Urinary bladder (tissue), 4 donors: ENCODE measurements around the gene GCC1. TPM values are rescaled to one million over a fixed set of nuclear protein-coding genes. Genes with fewer than 3 reads are reported as not detected.
A peak's percentile ranks its signal among the peaks of the same experiment; 100 is the strongest.
"Not testable (repeated sequence)": the region's sequence is repeated elsewhere in the genome, so short reads cannot be mapped to it uniquely, and the experiment has no call there.

ENCODE experiments used
- DNase-seq: peaks from one replicate; pipeline ENCODE4 v3.0.0-alpha.2; 2015; ENCODE audit errors: extremely low spot score
- H3K27ac ChIP-seq: one replicate; pipeline ENCODE4 v1.5.1; 2013; ENCODE audit warnings: low read depth, mild to moderate bottlenecking, moderate library complexity
- H3K36me3 ChIP-seq: one replicate; pipeline ENCODE4 v1.6.1; 2013; ENCODE audit warnings: mild to moderate bottlenecking, moderate library complexity; ENCODE audit not compliant: insufficient read depth
- H3K4me1 ChIP-seq: one replicate; pipeline ENCODE4 v1.6.1; 2013; ENCODE audit warnings: mild to moderate bottlenecking, moderate library complexity; ENCODE audit not compliant: insufficient read depth
- H3K4me3 ChIP-seq: one replicate; pipeline ENCODE4 v1.5.1; 2013; ENCODE audit warnings: low read depth, low read length
- WGBS: extraction: QIAGEN DNeasy Blood & Tissue Kit; methylation state at CpG from one replicate; pipeline ENCODE4 v1.1.7; 2013; 5-methylcytosine and 5-hydroxymethylcytosine counted together
- polyA plus RNA-seq: library from polyadenylated mRNA; stranded (reverse); fragments of 200-250 nt; gene quantifications from one replicate; pipeline ENCODE4 v1.2.3, GENCODE V29; 2013
- total RNA-seq: library from RNA; depleted of rRNA; stranded (reverse); fragments of >200 nt; gene quantifications from one replicate; pipeline ENCODE4 v1.2.3, GENCODE V29; 2014
- donor health status: healthy with polysubstance abuse.
- donor health status: healthy.

Gene GCC1
- total and polyA plus RNA-seq, 2 donors = 9.5 to 10.4 TPM

DNA sequence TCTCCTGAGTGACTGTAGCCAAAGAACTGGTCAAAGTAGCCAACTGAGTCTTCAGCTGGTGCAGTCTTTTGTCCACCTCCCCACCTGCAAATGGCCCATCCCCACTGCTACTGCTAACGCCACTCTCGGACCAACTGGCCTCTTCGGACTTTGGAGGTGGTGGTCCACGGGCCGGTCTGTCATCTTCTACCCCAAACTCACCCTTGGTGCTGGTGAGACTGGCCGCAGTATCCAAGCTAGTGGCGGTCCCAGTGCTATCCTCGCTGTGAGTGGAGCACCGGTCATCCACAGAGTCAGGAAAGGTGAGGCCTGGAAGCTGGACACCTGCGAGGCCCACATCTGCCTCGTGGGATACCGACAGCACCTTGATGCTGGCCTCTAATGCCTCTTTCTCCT, 750 bp downstream of the GCC1 start:
- WGBS = 34% methylated on average over 12 of the region's 12 CpGs
- DNase-seq = no peak
- Histone ChIP-seq H3K4me3 (peak overlapping the region; percentile 84), H3K36me3 (no peaks in the 10 kb centered on the region), H3K4me1 (peaks cover 5% of the 10 kb centered on the region), H3K27ac (no peak overlapping the region)

DNA sequence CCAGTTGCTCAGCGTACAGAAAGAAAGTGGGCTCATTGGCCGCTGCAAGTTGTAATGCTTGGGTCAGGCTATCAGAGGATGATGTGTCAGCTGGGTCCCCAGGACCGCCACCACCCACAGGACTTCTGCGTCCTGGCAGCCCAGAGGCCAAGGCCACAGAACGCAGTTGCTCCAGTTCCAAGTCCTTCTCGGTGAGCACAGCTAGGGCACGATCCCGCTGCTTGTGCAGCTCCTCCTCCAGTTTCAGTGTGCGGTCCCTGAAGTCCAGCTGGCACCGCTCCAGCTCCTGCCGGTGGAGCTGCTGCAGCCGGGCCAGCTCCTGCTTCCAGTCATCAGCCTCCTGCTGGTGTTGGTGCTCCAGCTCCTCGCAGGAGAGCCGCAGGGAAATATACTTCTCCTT, 3.0 kb downstream of the GCC1 start:
- peaks cover 3% of the 10 kb centered on the region for H3K4me1 ChIP-seq
- no peak overlapping the region for H3K4me3 ChIP-seq
- H3K36me3 ChIP-seq = no peaks in the 10 kb centered on the region
- DNase-seq = no peak
- WGBS = 63% methylated on average over 14 of the region's 14 CpGs
- no peak overlapping the region for H3K27ac ChIP-seq

DNA sequence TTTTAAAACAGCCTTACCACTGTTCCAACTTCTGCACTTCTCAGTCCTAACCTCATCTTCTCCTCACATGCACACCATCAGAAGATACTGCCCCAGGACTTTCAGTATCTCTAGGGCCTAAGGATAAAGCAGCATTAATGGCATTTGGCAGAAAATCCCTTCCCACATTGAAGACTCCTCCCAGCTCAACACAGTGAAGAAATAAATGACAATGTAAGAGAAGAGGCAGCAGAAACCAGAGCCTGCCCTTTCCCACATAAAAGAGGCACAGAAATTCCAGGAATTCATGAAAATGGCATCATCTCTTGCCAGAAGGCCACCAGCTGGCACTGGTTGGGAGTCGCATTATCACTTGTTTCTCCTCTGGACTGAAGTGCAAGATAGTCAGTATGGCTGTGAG, 3.7 kb downstream of the GCC1 start:
- WGBS = 98% methylated on average over 1 of the region's 1 CpG
- Histone ChIP-seq H3K27ac (no peak overlapping the region), H3K36me3 (no peaks in the 10 kb centered on the region), H3K4me3 (no peak overlapping the region), H3K4me1 (peaks cover 3% of the 10 kb centered on the region)
- no peak for DNase-seq

DNA sequence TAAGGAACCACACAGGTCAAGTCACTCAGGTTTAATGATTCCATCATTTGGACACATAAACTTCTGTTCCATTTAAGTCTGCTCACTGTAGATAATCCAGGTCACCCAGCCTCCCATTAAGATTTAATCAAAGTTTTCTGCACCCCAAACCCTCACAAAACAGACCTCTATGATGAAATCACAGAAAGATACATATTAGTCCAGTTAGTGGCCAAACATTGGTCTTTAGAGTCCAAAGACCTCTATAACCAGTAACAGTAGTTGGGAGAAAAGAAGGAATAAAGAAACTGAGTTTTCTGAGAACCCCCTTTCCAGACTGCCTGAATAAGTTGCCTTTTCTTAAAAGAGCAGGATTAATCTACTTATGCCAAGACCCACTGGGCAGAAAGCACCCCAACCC, 4.8 kb downstream of the GCC1 start:
- DNase-seq = no peak
- Histone ChIP-seq H3K27ac (no peak overlapping the region), H3K4me3 (no peak overlapping the region), H3K36me3 (no peaks in the 10 kb centered on the region), H3K4me1 (peaks cover 3% of the 10 kb centered on the region)

DNA sequence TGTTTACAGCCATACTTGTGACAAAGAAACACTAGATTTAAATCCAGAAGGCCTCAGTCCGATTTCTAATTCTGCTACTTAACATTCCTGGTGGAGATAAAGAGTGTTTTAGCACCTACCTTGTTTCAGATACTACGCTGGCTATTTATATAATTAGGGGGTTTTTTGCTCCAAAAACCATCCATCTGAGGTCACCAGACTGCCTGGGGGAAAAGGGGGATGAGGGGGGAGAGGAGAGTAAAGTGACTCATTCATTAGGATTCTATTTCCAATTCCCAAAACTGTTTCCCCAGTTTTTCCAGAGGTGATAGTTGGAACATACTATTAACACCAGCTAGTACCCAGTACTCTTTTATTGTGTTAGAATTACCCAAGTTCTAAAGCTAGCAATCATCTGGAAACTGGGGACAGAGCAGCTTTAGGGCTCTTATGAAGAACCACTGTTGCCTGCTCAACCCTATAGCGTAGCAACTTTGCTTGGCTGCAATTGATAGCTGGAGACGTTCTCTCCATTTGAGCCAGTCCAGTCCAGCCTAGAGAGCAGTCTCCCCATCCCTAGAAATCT, 6.6 kb downstream of the GCC1 start:
- H3K4me3 ChIP-seq = no peak overlapping the region
- DNase-seq = no peak
- no peak overlapping the region for H3K27ac ChIP-seq
- 67% methylated on average over 4 of the region's 4 CpGs for WGBS
- no peaks in the 10 kb centered on the region for H3K4me1 ChIP-seq
- H3K36me3 ChIP-seq = no peaks in the 10 kb centered on the region

DNA sequence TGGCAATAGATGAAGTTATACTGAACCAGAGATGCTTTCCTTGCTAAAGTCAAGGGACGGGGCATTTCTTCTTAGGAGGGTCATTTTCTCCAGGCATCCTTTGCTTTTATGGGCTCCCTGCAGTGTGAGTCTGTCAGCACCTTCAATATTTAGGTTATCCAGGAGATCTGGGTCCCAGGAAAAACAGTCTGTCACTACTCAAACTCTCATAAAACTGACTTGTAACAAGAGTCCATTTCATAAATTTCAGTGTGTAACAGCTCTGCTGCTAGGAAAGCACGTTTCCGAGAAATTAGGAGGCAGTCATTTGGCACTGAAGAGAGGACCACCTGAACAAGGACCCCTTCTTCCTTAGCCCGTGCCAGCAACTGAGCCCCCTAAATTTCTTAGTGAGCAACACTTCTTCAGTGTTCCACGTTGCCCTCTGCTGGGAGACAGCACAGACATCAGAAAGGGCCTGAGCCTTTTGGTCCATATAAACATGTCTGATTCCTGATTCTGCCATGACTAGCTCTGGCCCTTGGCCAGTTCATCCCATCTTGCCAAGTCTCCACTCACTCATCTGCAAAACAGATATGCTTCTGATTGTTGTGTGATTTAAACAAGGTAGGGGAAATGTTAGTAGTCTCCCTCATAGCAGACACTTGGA, 7.2 kb downstream of the GCC1 start:
- Histone ChIP-seq H3K4me3 (no peak overlapping the region), H3K27ac (no peak overlapping the region), H3K4me1 (no peaks in the 10 kb centered on the region), H3K36me3 (no peaks in the 10 kb centered on the region)
- WGBS = 57% methylated on average over 5 of the region's 5 CpGs
- no peak for DNase-seq

DNA sequence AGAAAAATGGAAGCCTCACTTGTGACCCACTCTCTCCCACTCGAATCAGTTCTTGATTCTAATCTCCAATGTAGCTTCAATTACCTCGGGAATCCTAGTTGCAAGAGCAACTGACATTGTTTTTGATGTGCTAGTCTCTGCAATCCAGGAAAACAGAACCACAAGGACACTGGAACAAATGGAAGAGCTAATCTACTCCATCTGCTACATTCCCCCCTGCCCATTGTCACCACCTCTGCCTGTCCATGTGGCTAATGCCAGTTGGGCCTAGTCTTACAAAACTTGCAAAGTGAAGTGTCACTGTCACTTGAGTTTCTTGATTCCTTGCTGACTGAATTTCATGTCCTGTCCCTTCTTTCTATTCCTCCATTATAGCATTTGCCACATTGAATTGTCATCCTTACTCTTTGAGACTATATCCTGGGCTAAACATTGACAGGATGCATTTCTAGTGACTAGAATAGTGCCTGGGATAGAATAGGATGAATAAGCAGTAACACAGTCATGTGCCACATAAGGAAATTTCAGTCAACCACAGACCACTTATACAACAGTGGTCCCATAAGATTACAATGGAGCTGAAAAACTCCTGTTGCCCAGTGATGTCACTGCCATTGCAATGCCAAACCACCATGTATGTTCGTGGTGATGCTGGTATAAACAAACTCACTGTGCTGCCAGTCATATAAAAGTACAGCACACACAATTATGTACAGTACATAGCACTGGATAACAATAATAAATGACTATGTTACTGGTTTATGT, 13.5 kb downstream of the GCC1 start:
- no peak overlapping the region for H3K27ac ChIP-seq
- 71% methylated on average over 3 of the region's 3 CpGs for WGBS
- no peak overlapping the region for H3K4me3 ChIP-seq
- no peaks in the 10 kb centered on the region for H3K4me1 ChIP-seq
- no peaks in the 10 kb centered on the region for H3K36me3 ChIP-seq
- no peak for DNase-seq

DNA sequence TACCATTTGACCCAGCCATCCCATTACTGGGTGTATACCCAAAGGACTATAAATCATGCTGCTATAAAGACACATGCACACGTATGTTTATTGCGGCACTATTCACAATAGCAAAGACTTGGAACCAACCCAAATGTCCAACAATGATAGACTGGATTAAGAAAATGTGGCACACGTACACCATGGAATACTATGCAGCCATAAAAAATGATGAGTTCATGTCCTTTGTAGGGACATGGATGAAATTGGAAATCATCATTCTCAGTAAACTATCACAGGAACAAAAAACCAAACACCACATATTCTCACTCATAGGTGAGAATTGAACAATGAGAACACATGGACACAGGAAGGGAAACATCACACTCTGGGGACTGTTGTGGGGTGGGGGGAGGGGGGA, 17.4 kb downstream of the GCC1 start:
- not testable (repeated sequence) for H3K27ac ChIP-seq, H3K4me3 ChIP-seq, DNase-seq, H3K4me1 ChIP-seq, H3K36me3 ChIP-seq
- no CpG with 5 or more reads among the region's 3 CpGs for WGBS

DNA sequence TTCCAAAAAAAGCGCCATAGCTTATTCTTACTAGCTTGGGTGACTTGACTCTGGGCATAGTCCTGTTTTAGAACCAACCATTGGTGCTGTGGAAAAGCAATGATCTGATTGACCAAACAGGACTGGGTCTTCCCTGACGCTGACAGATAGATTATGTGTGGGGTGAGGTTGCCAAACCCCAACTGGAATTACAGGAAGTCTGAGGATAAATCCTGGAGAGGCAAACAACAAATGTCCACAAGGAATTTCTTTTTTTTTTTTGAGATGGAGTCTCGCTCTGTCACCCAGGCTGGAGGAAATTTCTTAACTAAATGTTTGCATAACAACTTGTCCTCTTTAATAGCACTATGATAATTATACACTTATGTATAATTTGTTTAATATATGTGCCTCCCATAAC, 19.2 kb downstream of the GCC1 start:
- H3K4me1 ChIP-seq = no peaks in the 10 kb centered on the region
- H3K36me3 ChIP-seq = no peaks in the 10 kb centered on the region
- 71% methylated on average over 3 of the region's 3 CpGs for WGBS
- H3K4me3 ChIP-seq = no peak overlapping the region
- no peak for DNase-seq
- no peak overlapping the region for H3K27ac ChIP-seq

DNA sequence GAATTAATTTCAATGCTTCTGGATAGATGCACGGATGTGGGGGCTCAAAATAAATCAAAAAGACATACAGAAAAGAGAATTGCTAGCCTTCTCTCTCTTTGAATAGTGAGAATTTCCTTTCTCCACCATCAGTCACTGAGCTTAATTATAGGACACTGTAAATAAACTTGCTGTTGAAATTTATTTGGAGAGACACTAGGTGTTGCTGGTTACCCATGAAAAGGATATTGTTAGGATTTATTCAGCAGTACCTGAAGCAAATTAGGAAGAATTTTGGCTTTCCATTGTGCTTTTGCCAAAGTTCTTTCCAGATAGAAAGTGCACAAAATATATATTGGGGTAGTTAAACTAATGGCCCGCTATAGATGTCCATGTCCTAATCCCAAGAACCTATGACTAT, 27.6 kb downstream of the GCC1 start:
- Histone ChIP-seq H3K4me1 (no peaks in the 10 kb centered on the region), H3K27ac (no peak overlapping the region), H3K4me3 (no peak overlapping the region), H3K36me3 (no peaks in the 10 kb centered on the region)
- DNase-seq = no peak
- WGBS = 67% methylated on average over 2 of the region's 2 CpGs

DNA sequence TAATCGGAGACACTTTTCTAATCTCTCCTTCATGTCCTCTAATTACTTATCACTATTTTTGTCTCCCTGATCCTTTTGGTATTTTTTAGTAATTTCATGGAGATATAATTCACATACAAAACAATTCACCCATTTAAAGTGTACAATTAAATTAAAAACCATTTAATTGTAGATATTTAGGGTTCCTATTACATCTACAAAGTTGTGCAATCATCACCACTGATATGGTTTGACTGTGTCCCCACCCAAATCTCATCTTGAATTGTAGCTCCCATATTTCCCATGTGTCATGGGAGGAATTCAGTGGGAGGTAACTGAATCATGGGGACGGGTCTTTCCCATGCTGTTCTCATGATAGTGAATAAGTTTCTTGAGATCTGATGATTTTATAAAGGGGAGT, 29.0 kb downstream of the GCC1 start:
- 84% methylated on average over 2 of the region's 2 CpGs for WGBS
- Histone ChIP-seq H3K36me3 (no peaks in the 10 kb centered on the region), H3K4me3 (no peak overlapping the region), H3K27ac (no peak overlapping the region), H3K4me1 (no peaks in the 10 kb centered on the region)
- no peak for DNase-seq

DNA sequence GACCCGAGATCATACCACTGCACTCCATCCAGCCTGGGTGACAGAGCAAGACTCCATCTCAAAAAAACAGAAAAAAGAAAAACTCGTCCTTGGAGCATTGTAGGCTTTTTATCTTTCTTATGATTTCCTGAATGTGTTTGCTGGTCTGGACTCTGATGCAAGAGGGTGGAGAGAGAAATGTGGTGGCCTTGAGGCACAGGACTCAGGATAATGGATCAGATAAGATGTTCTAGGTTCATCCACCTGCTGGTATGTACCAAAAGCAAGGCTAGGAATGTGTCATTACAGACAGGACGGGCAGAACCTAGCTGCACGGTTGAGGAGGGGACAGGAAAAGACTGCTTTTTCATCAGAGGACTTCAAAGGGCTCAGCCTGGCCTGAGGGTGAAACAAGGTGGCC, 33.5 kb downstream of the GCC1 start:
- 83% methylated on average over 4 of the region's 4 CpGs for WGBS
- H3K4me3 ChIP-seq = no peak overlapping the region

DNA sequence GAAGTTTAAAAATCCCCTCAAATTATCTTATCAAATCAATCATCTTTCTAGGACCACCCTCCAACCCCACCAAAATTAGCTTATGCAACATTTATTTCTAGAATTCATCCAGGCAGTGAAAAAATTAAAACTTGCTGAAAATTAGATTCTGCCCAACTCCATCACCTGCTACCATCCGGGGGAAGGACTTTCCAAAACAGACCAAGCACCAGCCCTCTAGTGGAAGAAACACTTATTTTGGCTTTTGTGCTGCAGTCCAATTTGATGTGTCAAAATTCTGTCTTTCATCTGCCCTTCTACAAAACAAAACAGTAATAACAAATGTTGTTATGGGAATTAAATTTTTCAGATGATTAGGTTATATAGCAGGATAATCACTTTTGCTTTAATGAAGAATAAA, 35.1 kb downstream of the GCC1 start:
- DNase-seq = no peak
- H3K36me3 ChIP-seq = no peaks in the 10 kb centered on the region
- H3K27ac ChIP-seq = no peak overlapping the region
- H3K4me1 ChIP-seq = no peaks in the 10 kb centered on the region
- WGBS = 49% methylated on average over 1 of the region's 1 CpG
- no peak overlapping the region for H3K4me3 ChIP-seq

More for the DNA sequence above, 33.5 kb downstream of the GCC1 start:
- DNase-seq = no peak
- Histone ChIP-seq H3K36me3 (no peaks in the 10 kb centered on the region), H3K27ac (no peak overlapping the region), H3K4me1 (no peaks in the 10 kb centered on the region)

DNA sequence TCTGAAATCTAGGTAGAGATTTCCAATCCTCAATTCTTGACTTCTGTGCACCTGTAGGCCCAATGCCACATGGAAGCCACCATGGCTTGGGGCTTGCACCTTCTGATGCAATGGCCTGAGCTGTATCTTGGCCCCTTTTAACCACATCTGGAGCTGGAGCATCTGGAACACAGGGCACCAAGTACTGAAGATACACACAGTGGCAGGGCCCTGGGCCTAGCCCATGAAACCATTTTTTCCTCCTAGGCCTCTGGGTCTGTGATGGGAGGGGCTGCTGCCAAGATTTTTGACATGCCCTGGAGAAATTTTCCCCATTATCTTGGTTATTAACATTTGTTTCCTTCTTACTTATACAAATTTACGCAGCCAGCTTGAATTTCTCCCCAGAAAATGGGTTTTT, 39.1 kb downstream of the GCC1 start:
- no peak for DNase-seq
- no peak overlapping the region for H3K27ac ChIP-seq
- 78% methylated on average over 1 of the region's 1 CpG for WGBS
- H3K36me3 ChIP-seq = no peaks in the 10 kb centered on the region
- H3K4me3 ChIP-seq = no peak overlapping the region
- no peaks in the 10 kb centered on the region for H3K4me1 ChIP-seq
